Mucosa of descending colon (tissue), 3 donors: ENCODE data around the gene ACOX3. TPM values are rescaled to one million over a fixed set of nuclear protein-coding genes. Genes with fewer than 3 reads are reported as not detected.
"Not testable (repeated sequence)": the region's sequence is repeated elsewhere in the genome, so short reads cannot be mapped to it uniquely, and the experiment has no call there.

Source experiments
- ATAC-seq: fragments of 200-7000 bp; cut with Tn5 transposase; one replicate; pipeline ENCODE4 v1.9.1; 2020; ENCODE audit warnings: mild to moderate bottlenecking, moderate library complexity
- DNase-seq, 3 donors: peaks; one replicate each; pipeline ENCODE4 v3.0.0-alpha.2; 2020
- H3K36me3 ChIP-seq: fragments of 200-600 bp; one replicate; pipeline ENCODE4 v1.8.0; 2021; ENCODE audit warnings: low read depth, mild to moderate bottlenecking
- H3K4me1 ChIP-seq: fragments of 200-600 bp; one replicate; pipeline ENCODE4 v1.8.0; 2021; ENCODE audit warnings: low read depth, mild to moderate bottlenecking
- H3K4me3 ChIP-seq: fragments of 200-600 bp; one replicate; pipeline ENCODE4 v1.8.0; 2021; ENCODE audit warnings: mild to moderate bottlenecking
- H3K9me3 ChIP-seq: fragments of 200-600 bp; one replicate; pipeline ENCODE4 v1.8.0; 2021; ENCODE audit warnings: mild to moderate bottlenecking
- intact Hi-C, 2 donors: fragments of 100-400 bp; cut with DNase I in 1 of 2; cut with micrococcal nuclease in 1 of 2; formaldehyde crosslinking; loops; one replicate each; pipeline versions ENCODE4 v1.11.0 to v1.11.1; 2022; cut with DNase I, micrococcal nuclease
- total RNA-seq, 3 donors: library from RNA; stranded (reverse); fragmentation: NEBNext Ultra II Directional in 2 of 3; extraction: Animal tissue kit (Norgen Biotek cat#: 25700) in 2 of 3; gene quantifications; one replicate each; pipeline versions ENCODE4 v1.2.1 to v1.2.4, GENCODE V29; 2021 to 2023
- TF ChIP-seq, protein P1 (sequence below): fragments of 200-600 bp; IDR thresholded peaks from one replicate; pipeline ENCODE4 v1.8.0; 2022; ENCODE audit warnings: antibody characterized with exemption, mild to moderate bottlenecking
- donor health status: DM: no; HTN: no; CAD: no; lungs with moderate emphysema.
- donor health status: DM: no; HTN: no; CAD: no.
- donor health status: DM: no; HTN: yes; CAD: no.

ACOX3 gene
- total RNA-seq, 3 donors from 2014 or later = 22.4 to 34.7 (median 26.0) TPM

DNA sequence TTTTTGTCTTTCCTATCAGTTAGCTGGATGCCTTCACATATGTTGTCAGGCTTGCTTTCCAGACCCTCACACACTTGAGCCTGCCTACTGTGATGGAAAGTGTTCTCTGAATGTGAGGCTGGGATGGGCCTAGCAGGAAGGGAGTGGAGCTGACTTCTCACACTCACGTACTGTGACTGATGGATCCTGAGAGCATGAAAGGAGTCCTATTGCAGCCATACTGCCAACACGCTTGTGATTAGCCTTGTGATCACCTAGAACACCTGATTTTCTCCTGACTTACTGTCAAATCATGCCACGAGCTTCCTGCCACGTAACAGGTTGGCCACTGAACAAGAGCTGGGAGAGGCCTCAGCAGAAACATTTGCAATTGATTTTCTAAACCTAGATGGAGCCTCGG lies 49.9 kb downstream of the ACOX3 start:
- no peak for ATAC-seq
- intact Hi-C loops = no loop called here
- no peaks in the 10 kb centered on the region for H3K36me3 ChIP-seq

DNA sequence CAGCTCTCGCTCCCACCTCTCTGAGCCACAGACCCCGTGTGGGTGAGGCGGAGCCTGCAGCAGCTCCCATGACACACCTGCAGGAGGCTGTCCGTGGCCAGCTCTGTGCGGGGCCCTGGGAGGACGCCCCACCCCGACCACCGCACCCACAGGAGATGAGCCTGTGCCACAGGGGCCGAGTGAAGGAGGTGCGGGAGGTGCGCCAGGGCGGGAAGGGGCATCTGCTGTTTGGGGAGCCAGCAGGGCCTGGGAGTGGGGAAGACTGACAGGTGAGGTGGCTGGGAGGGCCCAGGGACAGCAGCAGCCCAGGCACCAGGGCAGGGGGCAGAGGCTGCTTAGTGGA lies 52.0 kb downstream of the ACOX3 start:
- Histone ChIP-seq H3K4me1 (no peaks in the 10 kb centered on the region), H3K4me3 (no peak overlapping the region), H3K36me3 (no peaks in the 10 kb centered on the region), H3K9me3 (no peaks in the 10 kb centered on the region)
- ATAC-seq (no peak), DNase-seq (no peak)
- TF ChIP-seq, protein P1, sequence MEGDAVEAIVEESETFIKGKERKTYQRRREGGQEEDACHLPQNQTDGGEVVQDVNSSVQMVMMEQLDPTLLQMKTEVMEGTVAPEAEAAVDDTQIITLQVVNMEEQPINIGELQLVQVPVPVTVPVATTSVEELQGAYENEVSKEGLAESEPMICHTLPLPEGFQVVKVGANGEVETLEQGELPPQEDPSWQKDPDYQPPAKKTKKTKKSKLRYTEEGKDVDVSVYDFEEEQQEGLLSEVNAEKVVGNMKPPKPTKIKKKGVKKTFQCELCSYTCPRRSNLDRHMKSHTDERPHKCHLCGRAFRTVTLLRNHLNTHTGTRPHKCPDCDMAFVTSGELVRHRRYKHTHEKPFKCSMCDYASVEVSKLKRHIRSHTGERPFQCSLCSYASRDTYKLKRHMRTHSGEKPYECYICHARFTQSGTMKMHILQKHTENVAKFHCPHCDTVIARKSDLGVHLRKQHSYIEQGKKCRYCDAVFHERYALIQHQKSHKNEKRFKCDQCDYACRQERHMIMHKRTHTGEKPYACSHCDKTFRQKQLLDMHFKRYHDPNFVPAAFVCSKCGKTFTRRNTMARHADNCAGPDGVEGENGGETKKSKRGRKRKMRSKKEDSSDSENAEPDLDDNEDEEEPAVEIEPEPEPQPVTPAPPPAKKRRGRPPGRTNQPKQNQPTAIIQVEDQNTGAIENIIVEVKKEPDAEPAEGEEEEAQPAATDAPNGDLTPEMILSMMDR = no peak
- intact Hi-C loops = no loop called here

More for the DNA sequence above, 49.9 kb downstream of the ACOX3 start:
- DNase-seq = no peak
- Histone ChIP-seq H3K9me3 (no peaks in the 10 kb centered on the region), H3K4me3 (no peak overlapping the region), H3K4me1 (no peaks in the 10 kb centered on the region)
- TF ChIP-seq, protein P1 = no peak

DNA sequence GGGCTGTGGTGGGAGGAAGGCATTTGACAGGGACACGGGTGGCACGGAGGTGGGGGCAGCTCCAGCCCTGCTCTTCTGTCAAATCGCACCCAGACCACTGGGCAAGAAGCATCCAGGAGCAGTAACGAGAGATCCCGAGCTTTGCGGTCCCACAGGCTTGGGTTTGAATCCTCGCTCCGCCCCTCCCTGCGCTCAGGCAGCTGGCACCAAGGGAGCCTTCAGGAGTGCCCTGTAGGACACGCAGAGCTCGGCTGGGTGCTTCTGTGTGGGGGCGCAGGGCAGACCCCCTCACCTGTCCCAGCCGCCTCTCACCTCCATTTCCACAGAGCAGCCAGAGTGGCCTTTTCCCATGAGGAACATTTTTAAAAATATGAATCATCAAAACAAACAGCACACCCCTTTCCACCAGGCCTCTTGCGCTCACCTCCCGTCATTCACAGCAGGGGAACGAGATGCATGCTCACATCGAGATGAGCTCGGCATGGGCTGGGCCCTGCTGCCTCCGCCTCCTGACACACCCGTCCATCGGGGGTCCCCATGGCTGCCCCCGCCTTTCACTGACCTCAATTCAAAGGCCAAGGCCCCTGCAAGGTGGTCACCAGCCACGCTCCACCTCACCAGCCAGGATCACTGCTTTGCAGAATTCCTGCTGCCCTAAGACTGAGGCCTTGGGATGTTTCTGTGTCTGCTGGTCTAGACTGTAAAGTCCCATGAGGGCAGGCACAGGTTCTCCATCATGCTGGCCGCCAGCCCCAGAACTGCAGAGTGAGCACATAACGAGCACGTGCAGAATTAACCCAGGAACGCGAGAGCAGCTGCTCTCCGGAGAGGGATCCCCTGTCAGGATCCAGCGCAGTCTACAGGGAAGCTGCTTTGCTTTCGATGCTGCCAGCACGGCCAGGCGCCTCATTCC lies 52.7 kb downstream of the ACOX3 start:
- intact Hi-C loops = no loop called here
- H3K36me3 ChIP-seq = no peaks in the 10 kb centered on the region
- H3K9me3 ChIP-seq = no peaks in the 10 kb centered on the region
- DNase-seq = peak in 1 of 3 donors; percentile 27
- no peak overlapping the region for H3K4me3 ChIP-seq
- no peak for ATAC-seq
- TF ChIP-seq, protein P1 = no peak
- H3K4me1 ChIP-seq = no peaks in the 10 kb centered on the region

DNA sequence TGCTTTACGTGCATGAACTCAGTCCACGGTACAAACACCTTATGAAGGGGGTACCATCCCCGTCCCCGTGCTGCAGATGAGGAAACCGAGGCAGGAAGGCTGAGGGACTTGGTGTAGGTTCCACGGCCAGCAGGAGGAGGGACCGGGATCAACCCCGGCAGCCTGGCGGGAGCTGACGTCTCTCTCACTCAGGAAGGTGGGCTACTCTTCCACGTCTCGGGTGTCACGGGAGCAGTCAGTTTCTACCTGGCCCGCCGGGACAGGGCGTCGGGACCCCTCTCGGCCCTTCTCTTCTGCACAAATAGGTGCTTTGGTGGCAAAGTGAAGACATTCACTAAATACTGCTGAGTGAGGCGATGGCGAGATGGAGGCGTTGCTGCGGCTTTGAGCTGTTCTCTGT lies 53.3 kb downstream of the ACOX3 start:
- Histone ChIP-seq H3K9me3 (no peaks in the 10 kb centered on the region), H3K36me3 (no peaks in the 10 kb centered on the region), H3K4me3 (no peak overlapping the region), H3K4me1 (no peaks in the 10 kb centered on the region)
- ATAC-seq (no peak), DNase-seq (peak in 1 of 3 donors; percentile 34)
- TF ChIP-seq, protein P1 = no peak
- intact Hi-C loops = no loop called here

DNA sequence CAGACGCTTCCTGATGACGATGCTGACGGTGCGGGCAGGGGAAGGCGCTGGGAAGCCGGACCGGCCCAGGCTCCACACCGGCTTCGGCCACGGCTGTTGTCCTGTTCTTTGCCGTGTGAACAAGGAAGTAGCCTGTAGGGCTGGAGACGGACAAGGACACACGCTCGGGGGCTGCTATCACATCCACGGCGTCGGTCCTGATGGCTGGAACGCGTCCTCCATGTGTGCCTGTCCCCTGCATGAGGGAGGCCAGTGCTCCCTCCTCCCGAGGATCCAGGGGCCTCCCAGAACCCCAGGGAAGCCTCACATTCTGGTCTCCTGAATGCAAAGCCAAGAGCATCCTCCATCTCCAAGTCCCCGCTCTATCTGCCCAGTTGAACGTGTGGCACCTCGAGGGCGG lies 53.8 kb downstream of the ACOX3 start:
- Histone ChIP-seq H3K4me3 (no peak overlapping the region), H3K4me1 (no peaks in the 10 kb centered on the region), H3K9me3 (no peaks in the 10 kb centered on the region), H3K36me3 (no peaks in the 10 kb centered on the region)
- DNase-seq = peak in 1 of 3 donors; percentile 34
- intact Hi-C loops = no loop called here
- no peak for ATAC-seq
- TF ChIP-seq, protein P1 = no peak

DNA sequence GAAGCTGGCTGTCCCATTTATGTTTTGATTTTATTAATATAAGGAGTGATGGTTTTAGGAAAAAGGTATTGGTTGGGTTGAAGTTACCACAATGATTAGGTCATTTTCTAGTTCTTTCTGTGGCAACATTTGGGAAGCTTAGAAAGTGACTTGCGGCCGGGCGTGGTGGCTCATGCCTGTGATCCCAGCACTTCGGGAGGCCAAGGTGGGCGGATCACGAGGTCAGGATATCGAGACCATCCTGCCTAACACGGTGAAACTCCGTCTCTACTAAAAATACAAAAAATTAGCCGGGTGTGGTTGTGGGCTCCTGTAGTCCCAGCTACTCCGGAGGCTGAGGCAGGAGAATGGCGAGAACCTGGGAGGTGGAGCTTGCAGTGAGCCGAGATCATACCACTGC lies 54.4 kb downstream of the ACOX3 start:
- H3K4me1 ChIP-seq, H3K4me3 ChIP-seq, ATAC-seq, DNase-seq, H3K36me3 ChIP-seq, H3K9me3 ChIP-seq, intact Hi-C loops: not testable (repeated sequence)
